ENCODE measurements around the gene TDP2. TPM values are rescaled to one million over a fixed set of nuclear protein-coding genes. Genes with fewer than 3 reads are reported as not detected.

Gene TDP2, protein sequence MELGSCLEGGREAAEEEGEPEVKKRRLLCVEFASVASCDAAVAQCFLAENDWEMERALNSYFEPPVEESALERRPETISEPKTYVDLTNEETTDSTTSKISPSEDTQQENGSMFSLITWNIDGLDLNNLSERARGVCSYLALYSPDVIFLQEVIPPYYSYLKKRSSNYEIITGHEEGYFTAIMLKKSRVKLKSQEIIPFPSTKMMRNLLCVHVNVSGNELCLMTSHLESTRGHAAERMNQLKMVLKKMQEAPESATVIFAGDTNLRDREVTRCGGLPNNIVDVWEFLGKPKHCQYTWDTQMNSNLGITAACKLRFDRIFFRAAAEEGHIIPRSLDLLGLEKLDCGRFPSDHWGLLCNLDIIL
- total RNA-seq, result 100 to 1,000 TPM; 151 to 362 TPM
- long read RNA-seq, transcript TDP2-202 (7 exons, 2,071 nt), result major isoform, 309 of 389 reads
- long read RNA-seq, transcript TDP2-205 (2 exons, 714 nt), result minor isoform, 5 of 389 reads
- long read RNA-seq, partial matches to known transcripts, result 59 of 389 reads
- long read RNA-seq, other reads (novel, unspliced or antisense), result 16 of 389 reads

DNA sequence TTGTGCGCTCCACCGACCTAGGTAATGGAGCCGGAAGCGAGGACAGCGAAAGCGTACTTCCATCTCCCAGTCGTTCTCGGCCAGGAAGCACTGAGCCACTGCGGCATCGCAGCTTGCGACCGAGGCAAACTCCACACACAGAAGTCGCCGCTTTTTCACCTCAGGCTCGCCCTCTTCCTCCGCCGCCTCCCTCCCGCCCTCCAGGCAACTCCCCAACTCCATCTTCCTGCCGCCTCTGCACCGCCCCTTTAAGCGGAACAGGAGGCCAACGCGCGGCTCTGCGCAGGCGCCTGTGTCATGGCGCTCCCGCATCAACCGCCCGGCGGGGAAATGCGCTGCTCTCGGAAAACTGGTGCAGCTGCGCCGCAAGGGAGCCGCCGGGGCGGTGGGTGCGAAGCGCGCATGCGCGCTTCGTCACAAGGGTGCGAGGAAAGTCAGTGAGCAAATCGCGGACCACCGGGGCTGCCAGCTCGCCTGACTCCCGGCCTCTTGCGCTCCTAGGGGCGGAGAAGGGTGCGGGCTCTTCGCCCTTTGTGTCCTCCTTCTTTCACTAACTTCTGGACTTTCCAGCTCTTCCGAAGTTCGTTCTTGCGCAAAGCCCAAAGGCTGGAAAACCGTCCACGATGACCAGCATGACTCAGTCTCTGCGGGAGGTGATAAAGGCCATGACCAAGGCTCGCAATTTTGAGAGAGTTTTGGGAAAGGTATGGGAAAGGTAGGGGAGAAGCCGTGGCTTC, at the start of gene TDP2, which contains the start of gene ACOT13:
Gene TDP2 (minus strand): TSS at position 259 of the 737 bp plus-strand sequence. CDS start 37 bp downstream, at position 222.
Gene ACOT13 (plus strand): TSS at position 437 of the 737 bp plus-strand sequence. CDS start 187 bp downstream, at position 624.
- peak; percentile 95 for DNase-seq
- intact Hi-C loops (cut with DNase I, micrococcal nuclease), result no loop called here
- ATAC-seq, result peak; percentile 81

GRCh38 chr6:24710519-24711303, 44.0 kb upstream of the TDP2 start:
- intact Hi-C loops (cut with DNase I, micrococcal nuclease), result no loop called here
- DNase-seq (no peak), ATAC-seq (no peak)

DNA sequence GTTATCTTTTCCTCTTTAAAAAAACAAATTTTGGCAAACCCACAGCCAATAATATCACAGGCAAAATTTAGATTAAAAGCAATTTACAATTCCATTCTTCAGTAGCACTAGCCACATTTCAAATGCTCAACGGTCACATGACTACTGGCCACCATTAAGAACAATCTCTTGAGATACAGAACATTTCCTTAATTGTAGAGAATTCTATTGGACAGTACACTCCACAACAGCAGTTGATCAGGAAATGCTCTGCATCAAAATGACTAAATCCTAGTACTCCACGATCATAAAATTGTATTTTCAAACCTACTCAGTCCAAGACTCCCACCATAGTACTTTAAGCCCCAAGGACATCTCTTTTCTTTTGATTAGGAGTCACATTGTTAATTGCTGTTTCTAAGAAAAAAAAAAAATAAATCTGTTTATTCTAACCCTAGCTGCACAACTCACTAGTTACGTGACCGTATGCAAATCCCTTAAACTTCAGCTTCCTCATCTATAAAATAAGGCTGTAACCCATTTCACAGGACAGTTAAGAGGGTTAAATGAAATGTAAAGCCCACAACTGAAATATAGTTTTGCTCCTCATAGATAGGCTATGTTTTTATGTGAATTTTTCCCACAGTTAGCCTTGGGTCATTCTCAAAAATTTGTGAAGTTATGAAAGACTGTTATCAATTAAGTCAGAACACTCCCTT, 42.5 kb upstream of the TDP2 start:
- no peak for ATAC-seq
- DNase-seq, result no peak
- intact Hi-C loops (cut with DNase I, micrococcal nuclease), result no loop called here

GRCh38 chr6:24708612-24709011, 41.9 kb upstream of the TDP2 start:
- intact Hi-C loops (cut with DNase I, micrococcal nuclease), result no loop called here

GRCh38 chr6:24704468-24704867, 37.8 kb upstream of the TDP2 start:
- DNase-seq, result no peak
- ATAC-seq, result no peak
- intact Hi-C loops (cut with DNase I, micrococcal nuclease), result no loop called here

More at GRCh38 chr6:24708612-24709011, 41.9 kb upstream of the TDP2 start:
- no peak for ATAC-seq
- no peak for DNase-seq

GRCh38 chr6:24702720-24703282, 36.1 kb upstream of the TDP2 start:
- intact Hi-C loops (cut with DNase I, micrococcal nuclease), result no loop called here
- ATAC-seq, result peak; percentile 12
- DNase-seq, result no peak

- intact Hi-C loops (cut with DNase I, micrococcal nuclease), result loop anchor here in 1 of 2 donors (10.0 kb wide), 1 partner anchor 285 kb away; no protein-coding TSS in a partner anchor
- no peak for ATAC-seq
Measured at GRCh38 chr6:24699521-24700359, 33.0 kb upstream of the TDP2 start.

DNA sequence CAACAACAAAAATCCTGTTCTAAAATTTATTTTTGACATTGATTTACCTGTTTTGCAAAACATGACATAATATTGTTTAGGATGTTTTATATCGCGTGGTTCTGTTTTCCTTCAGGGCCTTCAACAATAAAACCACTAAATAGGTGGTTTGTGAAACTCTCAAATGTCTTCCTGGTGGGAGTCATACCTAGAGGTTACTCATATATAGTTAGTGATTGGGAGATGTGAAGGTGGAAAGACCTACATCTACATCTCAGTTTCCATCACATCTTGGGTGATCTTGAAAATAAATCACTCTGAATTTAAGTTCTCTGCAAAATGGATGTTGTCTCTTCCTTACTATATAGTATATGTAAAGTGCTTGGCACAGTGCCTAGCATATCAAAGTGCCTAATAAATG, 29.4 kb upstream of the TDP2 start:
- DNase-seq, result no peak
- no peak for ATAC-seq
- intact Hi-C loops (cut with DNase I, micrococcal nuclease), result loop anchor here in 1 of 2 donors (10.0 kb wide), 1 partner anchor 281 kb away; no protein-coding TSS in a partner anchor

More at GRCh38 chr6:24699521-24700359, 33.0 kb upstream of the TDP2 start:
- no peak for DNase-seq

DNA sequence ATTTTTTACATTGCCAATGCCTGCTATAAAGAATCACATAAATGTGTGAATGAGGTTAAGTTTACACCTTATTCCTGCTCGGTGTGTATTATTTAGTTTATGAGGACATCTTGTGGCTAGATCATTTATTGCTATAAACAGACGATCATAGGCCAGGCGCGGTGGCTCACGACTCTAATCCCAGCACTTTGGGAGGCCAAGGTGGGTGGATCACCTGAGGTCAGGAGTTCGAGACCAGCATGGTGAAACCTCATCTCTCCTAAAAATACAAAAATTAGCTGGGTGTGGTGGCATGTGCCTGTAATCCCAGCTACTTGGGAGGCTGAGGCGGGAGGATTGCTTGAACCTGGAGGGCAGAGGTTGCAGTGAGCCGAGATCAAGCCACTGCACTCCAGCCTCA, 28.9 kb upstream of the TDP2 start:
- ATAC-seq, result peak; percentile 94
- intact Hi-C loops (cut with DNase I, micrococcal nuclease), result loop anchor here in 1 of 2 donors (2.0 to 10.0 kb wide), 2 partner anchors 113 to 281 kb away; no protein-coding TSS in a partner anchor
- peak in 1 of 2 donors; percentile 46 for DNase-seq

DNA sequence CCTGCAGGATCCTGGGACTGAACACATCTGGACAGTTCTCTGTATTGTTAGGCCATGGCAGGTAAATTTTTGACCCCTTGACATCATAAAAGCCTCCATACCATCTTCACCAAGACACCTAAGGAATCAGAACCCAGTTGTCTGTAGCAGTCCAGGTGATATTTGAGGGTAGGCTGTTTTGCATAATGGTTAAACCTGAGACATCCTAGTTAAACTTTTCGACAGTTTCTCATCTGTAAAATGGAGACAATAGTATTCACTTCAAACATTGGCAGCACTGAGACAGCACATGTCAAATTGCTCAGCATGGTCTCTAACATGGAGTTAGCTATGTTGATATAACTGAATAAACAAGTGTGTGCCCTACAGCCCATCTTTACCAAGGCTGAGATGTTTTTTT, 27.5 kb upstream of the TDP2 start:
- ATAC-seq (no peak), DNase-seq (no peak)
- intact Hi-C loops (cut with DNase I, micrococcal nuclease), result loop anchor here in 1 of 2 donors (2.0 to 10.0 kb wide), 2 partner anchors 111 to 279 kb away; no protein-coding TSS in a partner anchor

- intact Hi-C loops (cut with DNase I, micrococcal nuclease), result loop anchor here in 1 of 2 donors (10.0 kb wide), 1 partner anchor 278 kb away; no protein-coding TSS in a partner anchor
- DNase-seq (no peak), ATAC-seq (no peak)
Measured at GRCh38 chr6:24692848-24693592, 26.3 kb upstream of the TDP2 start.

DNA sequence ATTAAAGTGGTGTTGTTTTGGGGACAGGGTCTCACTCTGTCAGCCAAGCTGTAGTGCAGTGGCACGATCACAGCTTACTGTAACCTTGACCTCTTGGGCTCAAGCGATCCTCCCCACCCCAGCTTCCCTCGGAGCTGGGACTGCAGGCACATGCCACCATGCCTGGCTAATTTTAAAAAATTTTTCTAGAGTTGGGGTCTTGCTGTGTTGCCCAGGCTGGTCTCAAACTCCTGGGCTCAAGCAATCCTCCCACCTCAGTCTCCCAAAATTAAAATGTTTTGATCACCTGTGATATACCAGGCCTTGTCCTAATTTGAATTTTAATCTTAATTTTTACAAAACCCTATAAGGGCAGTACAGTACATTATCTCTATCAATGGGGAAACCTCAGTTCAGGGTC, 25.7 kb upstream of the TDP2 start:
- intact Hi-C loops (cut with DNase I, micrococcal nuclease), result loop anchor here in 1 of 2 donors (10.0 kb wide), 1 partner anchor 278 kb away; no protein-coding TSS in a partner anchor
- no peak for DNase-seq
- no peak for ATAC-seq

DNA sequence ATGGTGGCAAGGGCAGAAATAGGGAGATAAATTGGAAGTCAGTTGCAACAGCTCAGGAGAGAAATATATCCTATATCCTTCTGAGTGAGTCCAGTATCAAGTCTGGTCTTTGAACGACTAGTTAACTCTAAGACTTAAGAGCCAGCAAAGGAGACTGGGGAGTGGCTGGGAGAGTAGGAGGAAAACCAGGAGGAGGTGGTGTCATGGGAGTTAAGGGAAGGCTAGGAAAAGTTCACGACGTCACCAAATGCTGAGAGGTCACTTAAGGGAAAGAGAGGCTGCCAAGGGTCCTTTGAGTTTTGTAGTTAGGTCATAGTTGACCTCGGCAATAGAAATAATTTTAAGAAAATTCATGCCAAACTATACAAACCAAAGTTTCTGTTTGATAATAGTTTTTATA, 25.3 kb upstream of the TDP2 start:
- intact Hi-C loops (cut with DNase I, micrococcal nuclease), result loop anchor here in 1 of 2 donors (10.0 kb wide), 1 partner anchor 277 kb away; no protein-coding TSS in a partner anchor
- ATAC-seq (no peak), DNase-seq (no peak)

DNA sequence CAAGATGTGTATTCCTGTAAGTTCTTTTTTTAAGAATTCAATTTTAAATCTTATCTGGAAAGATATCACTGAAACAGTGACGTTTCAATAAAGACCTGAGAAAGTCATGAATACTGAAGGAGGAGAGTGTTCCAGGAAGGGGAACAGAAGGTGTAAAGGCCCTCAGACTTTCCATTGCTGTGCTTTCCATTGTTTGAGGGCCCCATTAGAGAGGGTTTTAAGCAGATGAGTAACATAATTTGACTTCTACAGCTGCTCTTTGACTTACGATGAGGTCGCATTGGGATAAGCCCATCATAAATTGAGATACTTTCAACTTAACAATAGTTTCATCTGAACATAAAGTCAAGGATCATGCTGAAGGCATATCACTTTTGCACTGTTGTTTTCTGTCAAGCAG, 24.9 kb upstream of the TDP2 start:
- DNase-seq, result no peak
- intact Hi-C loops (cut with DNase I, micrococcal nuclease), result loop anchor here in 1 of 2 donors (10.0 kb wide), 1 partner anchor 277 kb away; no protein-coding TSS in a partner anchor
- no peak for ATAC-seq

GRCh38 chr6:24690593-24690992, 23.9 kb upstream of the TDP2 start:
- DNase-seq (no peak), ATAC-seq (no peak)
- intact Hi-C loops (cut with DNase I, micrococcal nuclease), result loop anchor here in 1 of 2 donors (10.0 kb wide), 1 partner anchor 276 kb away; no protein-coding TSS in a partner anchor

- no peak for ATAC-seq
- no peak for DNase-seq
- intact Hi-C loops (cut with DNase I, micrococcal nuclease), result loop anchor here in 1 of 2 donors (10.0 kb wide), 1 partner anchor 275 kb away; no protein-coding TSS in a partner anchor
Measured at GRCh38 chr6:24689964-24690363, 23.3 kb upstream of the TDP2 start.
